ENCODE measurements around the gene LSM7. TPM values are rescaled to one million over a fixed set of nuclear protein-coding genes. Genes with fewer than 3 reads are reported as not detected.

The LSM7 gene
- total RNA-seq = 70.0 and 79.5 TPM in 2 replicates

GRCh38 chr19:2328401-2329148 lies at the start of gene LSM7, which contains the start of gene SPPL2B:
Gene LSM7 (minus strand): TSS chr19:2328586. CDS start chr19:2328566, 20 bp downstream.
Gene SPPL2B (plus strand): TSS chr19:2328684. CDS start chr19:2328710, 26 bp downstream.

DNA sequence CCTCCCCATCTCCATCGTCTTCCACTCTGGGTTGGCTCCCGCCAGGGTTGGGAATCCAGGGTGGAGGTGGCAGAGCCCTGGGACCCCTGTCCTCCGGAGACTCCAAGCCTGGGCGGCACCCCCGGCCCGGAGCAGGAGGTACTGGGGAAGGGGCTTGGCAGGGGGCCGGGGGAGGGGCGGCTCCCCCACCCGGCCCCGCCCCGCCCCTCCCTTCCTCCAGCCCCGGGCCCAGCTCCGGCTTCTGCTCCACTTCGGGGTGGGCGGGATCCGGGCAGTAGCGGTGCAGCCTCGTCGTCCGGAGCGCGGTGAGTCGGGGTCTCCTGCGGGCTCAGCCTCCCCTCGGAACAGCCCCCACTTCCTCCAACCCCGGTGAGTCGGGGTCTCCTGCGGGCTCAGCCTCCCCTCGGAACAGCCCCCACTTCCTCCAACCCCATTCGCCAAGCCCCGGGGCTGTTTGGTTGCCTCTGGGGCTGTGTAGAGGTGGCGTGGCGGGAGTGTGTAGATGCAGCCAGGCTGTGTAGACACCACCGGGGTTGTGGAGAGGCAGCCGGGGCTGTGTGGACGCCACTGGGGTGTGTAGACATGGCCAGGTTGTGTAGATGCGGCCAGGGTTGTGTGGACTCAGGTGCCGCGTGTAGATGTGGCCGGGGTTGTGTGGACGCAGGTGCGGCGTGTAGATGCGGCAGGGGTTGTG lies 31.8 kb upstream of the LSM7 start, which contains the start of gene TMPRSS9:
Gene TMPRSS9 (plus strand): TSS at position 274 of the 694 bp plus-strand sequence. CDS start 29,521 bp downstream, outside the sequence.

DNA sequence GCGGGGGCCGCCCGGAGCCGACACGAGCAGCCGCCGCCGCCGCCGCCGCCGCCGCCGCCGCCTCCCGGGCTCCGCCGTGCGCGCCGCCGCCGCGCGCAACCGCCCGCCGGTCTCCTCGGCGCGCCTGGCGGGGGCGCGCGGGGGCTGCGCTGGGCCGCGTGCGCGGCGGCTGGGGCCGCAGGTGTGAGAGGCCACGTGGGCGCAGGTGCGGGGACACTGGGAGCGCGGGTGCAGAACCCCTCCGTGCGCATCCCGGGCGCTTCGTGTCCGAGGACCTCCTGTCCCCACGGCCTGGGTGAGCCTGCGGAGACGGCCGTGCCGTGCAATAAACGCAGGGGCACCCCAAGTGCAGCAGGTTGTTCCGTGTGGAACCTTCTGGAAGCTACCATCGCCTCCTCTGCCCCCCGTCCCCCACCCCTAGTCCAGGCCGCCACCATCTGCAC lies 20.3 kb downstream of the LSM7 start, which contains the start of gene LINGO3:
Gene LINGO3 (minus strand): TSS at position 41 of the 443 bp plus-strand sequence. CDS start 16,378 bp downstream, outside the sequence.

DNA sequence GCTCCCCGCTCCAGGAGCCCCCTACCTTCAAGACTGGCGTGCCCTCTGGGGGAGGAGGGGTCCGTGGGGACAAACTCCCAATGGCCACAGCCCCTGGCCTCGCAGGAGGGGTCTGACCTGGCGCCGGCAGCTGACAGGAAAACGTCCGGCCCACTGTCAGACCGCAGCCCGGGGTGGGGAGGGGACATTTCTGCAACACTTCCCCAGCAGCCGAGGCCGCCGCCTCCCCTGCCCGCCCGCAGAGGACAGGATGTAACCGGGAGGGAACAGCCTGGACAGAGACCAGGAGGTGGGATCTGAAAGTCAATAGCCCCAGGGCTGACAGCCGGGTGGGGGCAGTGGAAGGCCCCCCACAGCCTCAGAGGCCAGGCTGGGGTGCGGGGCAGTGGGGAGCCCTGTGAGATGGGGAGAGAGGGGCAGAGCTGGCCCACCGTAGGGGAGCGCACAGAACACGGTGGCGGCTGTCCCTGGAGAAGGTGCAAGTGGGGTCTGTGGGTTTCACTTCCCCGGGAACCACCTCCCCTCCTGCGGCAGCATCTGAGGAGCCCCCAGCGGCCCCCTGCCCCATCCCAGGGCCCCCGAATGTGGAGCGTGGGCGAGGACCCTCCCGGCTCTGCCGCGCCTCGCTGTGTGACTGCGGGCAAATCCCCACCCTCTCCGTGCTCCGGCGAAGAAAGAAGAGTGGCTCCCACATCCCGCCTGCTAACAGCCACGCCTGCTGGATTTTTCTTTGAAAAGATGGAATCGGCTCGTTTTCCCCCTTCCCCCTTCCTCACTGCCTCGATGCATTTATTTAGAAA lies 46.1 kb downstream of the LSM7 start, which contains the start of gene PEAK3:
Gene PEAK3 (minus strand): TSS at position 114 of the 800 bp plus-strand sequence. CDS start 1,244 bp downstream, outside the sequence.

Other genes starting within 250 kb of the LSM7 start
- gene MOB3A, start 232.3 kb downstream of the LSM7 start, total RNA-seq = 23.9 and 60.0 TPM in 2 replicates
- 1.0 and 1.8 TPM in 2 replicates for gene IZUMO4, start 231.7 kb downstream of the LSM7 start, total RNA-seq
- gene AP3D1, start 177.0 kb downstream of the LSM7 start, total RNA-seq = 193 and 322 TPM in 2 replicates
- 7.7 and 17.0 TPM in 2 replicates for gene DOT1L, start 164.7 kb downstream of the LSM7 start, total RNA-seq
- 40.9 and 50.4 TPM in 2 replicates for gene PLEKHJ1, start 92.3 kb downstream of the LSM7 start, total RNA-seq
- 29.9 and 41.4 TPM in 2 replicates for gene SF3A2, start 91.8 kb downstream of the LSM7 start, total RNA-seq
- gene AMH, start 79.3 kb downstream of the LSM7 start, total RNA-seq = 0.29 and 1.1 TPM in 2 replicates
- gene JSRP1, start 72.2 kb downstream of the LSM7 start, total RNA-seq = 0.44 TPM in 1 of 2 replicates, not detected in the other
- not detected in 2 replicates for gene PEAK3, start 46.4 kb downstream of the LSM7 start, total RNA-seq
- under 0.01 TPM in 1 of 2 replicates, not detected in the other for gene LINGO3, start 20.4 kb downstream of the LSM7 start, total RNA-seq
- gene SPPL2B, start 98 bp upstream of the LSM7 start, total RNA-seq = 39.9 and 40.9 TPM in 2 replicates
- not detected in 2 replicates for gene TMPRSS9, start 31.7 kb upstream of the LSM7 start, total RNA-seq
- gene TIMM13, start 99.0 kb upstream of the LSM7 start, total RNA-seq = 44.7 and 46.2 TPM in 2 replicates
- 30.2 and 160 TPM in 2 replicates for gene LMNB2, start 128.4 kb upstream of the LSM7 start, total RNA-seq
- gene GADD45B, start 147.5 kb upstream of the LSM7 start, total RNA-seq = 18.8 and 24.3 TPM in 2 replicates

Data from placental pericyte (primary cell).